ENCODE measurements around the gene ATAD1. TPM values are rescaled to one million over a fixed set of nuclear protein-coding genes. Genes with fewer than 3 reads are reported as not detected.

The ATAD1 gene
- total RNA-seq, 1 experiment from 2014 or later, result 62.0 TPM

GRCh38 chr10:87722716-87723115, 95.3 kb downstream of the ATAD1 start:
- no peak overlapping the region for H3K4me3 ChIP-seq (ENCODE audit: low read depth in 2 of 2, low read length in 2 of 2)
- TF ChIP-seq SIN3A (IDR thresholded peaks at IDR 0.05; ENCODE audit: borderline replicate concordance, insufficient read depth, low read depth, low read length), result no peak
- no peak for TF ChIP-seq REST (IDR thresholded peaks at IDR 0.05; ENCODE audit: insufficient read depth in 1 of 2, low read depth in 2 of 2, low read length in 1 of 2)
- no peak for TF ChIP-seq TCF7L2 (IDR thresholded peaks at IDR 0.05; ENCODE audit: low read depth, low read length)
- TF ChIP-seq, protein P1, sequence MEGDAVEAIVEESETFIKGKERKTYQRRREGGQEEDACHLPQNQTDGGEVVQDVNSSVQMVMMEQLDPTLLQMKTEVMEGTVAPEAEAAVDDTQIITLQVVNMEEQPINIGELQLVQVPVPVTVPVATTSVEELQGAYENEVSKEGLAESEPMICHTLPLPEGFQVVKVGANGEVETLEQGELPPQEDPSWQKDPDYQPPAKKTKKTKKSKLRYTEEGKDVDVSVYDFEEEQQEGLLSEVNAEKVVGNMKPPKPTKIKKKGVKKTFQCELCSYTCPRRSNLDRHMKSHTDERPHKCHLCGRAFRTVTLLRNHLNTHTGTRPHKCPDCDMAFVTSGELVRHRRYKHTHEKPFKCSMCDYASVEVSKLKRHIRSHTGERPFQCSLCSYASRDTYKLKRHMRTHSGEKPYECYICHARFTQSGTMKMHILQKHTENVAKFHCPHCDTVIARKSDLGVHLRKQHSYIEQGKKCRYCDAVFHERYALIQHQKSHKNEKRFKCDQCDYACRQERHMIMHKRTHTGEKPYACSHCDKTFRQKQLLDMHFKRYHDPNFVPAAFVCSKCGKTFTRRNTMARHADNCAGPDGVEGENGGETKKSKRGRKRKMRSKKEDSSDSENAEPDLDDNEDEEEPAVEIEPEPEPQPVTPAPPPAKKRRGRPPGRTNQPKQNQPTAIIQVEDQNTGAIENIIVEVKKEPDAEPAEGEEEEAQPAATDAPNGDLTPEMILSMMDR (IDR thresholded peaks at IDR 0.05), result no peak
- TF ChIP-seq POLR2AphosphoS5 (IDR thresholded peaks at IDR 0.05; ENCODE audit: low read depth, low read length), result no peak
- no peaks in the 10 kb centered on the region for H3K36me3 ChIP-seq (ENCODE audit: control insufficient read depth, insufficient read depth, low read length)
- no peak for DNase-seq (ENCODE audit: low read depth, low spot score)
- ChIA-PET CTCF (no interaction called here), POLR2A (no interaction called here)
- intact Hi-C loops (cut with micrococcal nuclease; ENCODE audit: unreplicated experiment), result no loop called here
- no TSS peak for BruUV-seq (replicated peaks)
- H3K27me3 ChIP-seq (ENCODE audit: control insufficient read depth, insufficient read depth, low read length), result no peaks in the 10 kb centered on the region
- no peak for ATAC-seq
- no peaks in the 10 kb centered on the region for H3K9me3 ChIP-seq (ENCODE audit: control insufficient read depth, insufficient read depth, low read depth, low read length)
- in situ Hi-C loops (cut with HindIII; ENCODE audit: low pct_unique_long_range_greater_than_20kb, low sequenced_read_pairs), result no loop called here
- no peak overlapping the region for H3K27ac ChIP-seq (ENCODE audit: low read length)
- H3K4me1 ChIP-seq (ENCODE audit: control insufficient read depth, insufficient read depth, low read length), result no peaks in the 10 kb centered on the region

GRCh38 chr10:87721781-87722180, 96.2 kb downstream of the ATAD1 start:
- H3K27me3 ChIP-seq (ENCODE audit: control insufficient read depth, insufficient read depth, low read length), result no peaks in the 10 kb centered on the region
- ChIA-PET CTCF (no interaction called here), POLR2A (interaction anchor here (0.6 kb wide), 1 partner anchor 645 kb away, joined by 14 read pairs; no protein-coding TSS in a partner anchor)
- TF ChIP-seq, protein P1 (IDR thresholded peaks at IDR 0.05), result no peak
- no peak for TF ChIP-seq TCF7L2 (IDR thresholded peaks at IDR 0.05; ENCODE audit: low read depth, low read length)
- TF ChIP-seq SIN3A (IDR thresholded peaks at IDR 0.05; ENCODE audit: borderline replicate concordance, insufficient read depth, low read depth, low read length), result no peak
- TF ChIP-seq REST (IDR thresholded peaks at IDR 0.05; ENCODE audit: insufficient read depth in 1 of 2, low read depth in 2 of 2, low read length in 1 of 2), result no peak
- H3K4me1 ChIP-seq (ENCODE audit: control insufficient read depth, insufficient read depth, low read length), result no peaks in the 10 kb centered on the region
- no peaks in the 10 kb centered on the region for H3K9me3 ChIP-seq (ENCODE audit: control insufficient read depth, insufficient read depth, low read depth, low read length)
- H3K4me3 ChIP-seq (ENCODE audit: low read depth in 2 of 2, low read length in 2 of 2), result no peak overlapping the region
- in situ Hi-C loops (cut with HindIII; ENCODE audit: low pct_unique_long_range_greater_than_20kb, low sequenced_read_pairs) (no loop called here), intact Hi-C loops (cut with micrococcal nuclease; ENCODE audit: unreplicated experiment) (no loop called here)
- no peak for DNase-seq (ENCODE audit: low read depth, low spot score)
- no TSS peak for BruUV-seq (replicated peaks)
- no peak overlapping the region for H3K27ac ChIP-seq (ENCODE audit: low read length)
- ATAC-seq, result no peak
- H3K36me3 ChIP-seq (ENCODE audit: control insufficient read depth, insufficient read depth, low read length), result no peaks in the 10 kb centered on the region

All from Panc1 (cell line).